NCI-H128 (cell line): ENCODE results near the gene RALBP1.

ENCODE experiments used
- DNase-seq: peaks from one replicate; lab custom pipeline; 2025; ENCODE audit not compliant: unreplicated experiment; lab: John Stamatoyannopoulos, UW

RALBP1 gene

DNA sequence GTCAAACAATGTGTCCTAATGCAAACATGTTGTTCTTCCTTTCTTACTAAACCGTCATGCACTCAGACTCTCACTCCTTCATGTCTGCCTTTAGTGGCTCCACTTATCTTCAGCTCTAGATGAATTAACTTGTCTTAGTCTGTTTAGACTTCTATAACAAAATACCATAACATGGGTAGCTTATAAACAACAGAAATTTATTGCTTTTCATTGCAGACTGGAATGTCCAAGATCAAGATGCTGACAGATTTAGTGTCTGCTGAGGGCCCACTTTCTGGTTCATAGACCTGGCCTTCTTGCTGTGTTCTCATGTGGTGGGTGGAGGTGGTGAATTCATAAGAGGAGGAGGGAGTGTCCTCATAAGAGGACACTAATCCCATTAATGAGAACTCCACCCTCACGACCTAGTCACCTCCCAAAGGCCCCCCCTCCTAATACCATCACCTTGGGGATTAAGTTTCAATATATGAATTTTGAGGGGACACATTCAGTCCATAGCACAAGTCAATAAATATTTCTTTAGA is 32.3 kb downstream of the RALBP1 start:
- no peak for DNase-seq

DNA sequence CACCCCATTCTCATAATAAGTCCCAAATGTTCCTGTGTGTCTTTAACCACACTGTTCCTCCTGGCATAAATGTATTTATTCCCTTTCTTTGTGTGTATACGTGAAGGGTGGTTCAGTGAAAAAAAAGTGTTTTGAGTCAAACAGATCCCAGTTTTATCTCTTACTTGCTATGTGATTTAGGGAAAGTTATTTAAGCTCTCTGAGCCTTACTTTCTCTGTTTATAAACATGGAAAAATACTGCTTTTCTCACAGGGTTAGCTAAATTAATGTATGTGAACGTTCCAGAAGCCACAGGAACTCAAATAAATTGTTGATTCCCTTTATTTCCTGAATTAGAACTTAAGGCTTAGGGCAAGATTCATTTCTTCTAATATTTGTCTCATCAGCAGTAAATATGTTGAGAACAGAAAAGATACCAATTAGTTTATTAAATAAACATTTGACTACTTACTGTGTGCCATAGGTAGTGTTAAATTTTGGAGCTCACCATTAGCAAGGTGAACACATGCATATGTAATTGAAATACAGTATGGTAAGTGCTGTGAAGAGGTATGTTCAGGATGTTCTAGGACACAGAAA is 33.2 kb downstream of the RALBP1 start:
- DNase-seq: no peak

DNA sequence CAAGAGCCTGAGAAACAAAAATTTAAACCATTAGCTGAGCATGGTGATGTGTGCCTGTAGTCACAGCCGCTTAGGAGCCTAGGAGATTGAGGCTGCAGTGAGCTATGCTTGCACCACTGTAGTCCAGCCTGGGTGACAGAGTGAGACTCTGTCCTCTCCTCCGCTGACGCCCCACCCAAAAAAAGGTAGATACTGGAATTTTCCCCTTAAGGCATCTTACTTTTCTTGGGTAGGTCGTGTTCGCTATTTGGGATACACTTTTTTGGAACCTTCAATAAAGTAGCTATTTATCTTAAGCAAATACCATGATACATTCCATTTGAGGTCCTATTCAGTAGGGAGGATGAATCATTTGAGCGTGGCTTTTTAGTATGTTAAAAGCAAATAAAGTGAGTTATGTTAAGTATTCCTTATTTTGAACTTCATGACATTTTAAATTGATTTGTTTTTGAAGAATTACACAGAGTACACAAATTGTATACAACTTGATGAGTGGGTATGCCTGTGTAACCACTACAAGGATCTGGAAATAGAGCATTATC is 38.7 kb downstream of the RALBP1 start:
- DNase-seq: no peak

DNA sequence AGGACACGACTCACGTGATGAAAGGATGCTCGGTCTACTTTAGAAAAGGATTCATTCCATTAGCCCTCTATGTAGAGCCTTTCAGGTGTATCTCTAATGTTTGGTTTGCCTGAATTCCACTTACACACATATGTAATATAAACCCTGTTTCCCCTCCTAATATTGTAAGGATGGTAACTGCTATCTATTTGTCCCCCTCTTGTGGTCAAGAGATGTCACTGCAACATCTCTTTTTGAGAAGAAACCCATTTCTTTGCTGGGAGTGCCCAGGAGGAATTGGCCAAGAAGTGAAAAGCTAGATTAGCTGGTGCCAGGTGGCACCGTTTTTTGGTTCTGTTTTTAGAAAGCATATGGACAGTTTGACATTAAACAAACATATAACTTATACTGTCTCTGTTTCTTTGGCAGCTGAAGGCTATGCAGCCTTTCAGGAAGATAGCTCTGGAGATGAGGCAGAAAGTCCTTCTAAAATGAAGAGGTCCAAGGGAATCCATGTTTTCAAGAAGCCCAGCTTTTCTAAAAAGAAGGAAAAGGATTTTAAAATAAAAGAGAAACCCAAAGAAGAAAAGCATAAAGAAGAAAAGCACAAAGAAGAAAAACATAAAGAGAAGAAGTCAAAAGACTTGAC is 41.2 kb downstream of the RALBP1 start:
- no peak for DNase-seq

DNA sequence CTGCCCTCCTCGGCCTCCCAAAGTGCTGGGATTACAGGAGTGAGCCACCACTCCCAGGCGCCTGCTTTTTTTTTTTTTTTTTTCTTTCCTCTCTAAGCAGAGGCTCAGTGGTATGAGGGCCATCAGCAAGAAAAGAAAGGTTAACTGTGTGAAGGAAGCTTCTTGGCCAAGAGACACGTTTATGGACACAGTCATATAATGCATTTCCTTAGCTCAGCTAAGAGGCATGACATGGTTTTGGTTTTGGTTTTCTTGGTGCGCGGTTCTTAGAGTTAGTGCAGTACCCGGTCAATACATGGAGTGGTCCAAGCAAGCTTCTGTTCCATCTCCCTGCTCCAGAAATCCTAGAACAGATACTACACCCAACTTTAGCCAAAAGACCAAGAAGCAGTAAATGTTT is 42.6 kb downstream of the RALBP1 start:
- DNase-seq: no peak

DNA sequence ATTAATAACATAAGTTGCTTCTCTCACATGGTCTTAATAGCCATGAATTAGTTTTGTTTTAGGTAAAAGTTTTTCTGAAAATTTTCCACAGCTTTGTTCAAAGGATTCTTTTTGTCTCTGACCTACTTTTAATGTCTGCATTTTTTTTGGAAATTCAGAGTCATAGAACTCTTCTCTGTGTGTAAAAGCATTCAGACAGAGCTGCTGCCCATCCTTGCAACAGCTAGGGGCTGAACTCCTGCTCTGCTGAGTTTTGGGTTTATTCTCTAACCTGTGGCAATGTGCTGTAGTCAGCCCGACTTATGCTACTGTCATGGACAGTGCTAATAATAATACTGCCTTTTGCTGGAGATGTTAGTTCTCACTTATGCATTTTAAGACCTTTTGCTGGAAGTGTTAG is 44.1 kb downstream of the RALBP1 start:
- no peak for DNase-seq

DNA sequence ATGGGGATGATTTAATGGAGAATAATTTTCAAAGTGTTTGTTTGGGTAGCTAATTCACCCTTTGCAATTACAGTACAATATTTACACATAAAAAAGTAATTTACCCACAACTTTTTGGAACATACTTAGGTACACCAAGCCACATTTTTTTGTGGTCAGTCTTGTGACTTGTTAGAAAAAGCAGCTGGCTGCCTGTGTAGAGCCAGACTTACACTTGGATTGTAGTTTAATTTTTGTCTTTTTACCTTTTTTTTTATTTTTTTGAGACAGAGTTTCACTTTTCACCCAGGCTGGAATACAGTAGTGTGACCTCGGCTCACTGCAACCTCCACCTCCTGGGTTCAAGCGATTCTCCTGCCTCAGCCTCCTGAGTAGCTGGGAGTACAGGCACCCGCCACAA is 45.4 kb downstream of the RALBP1 start:
- DNase-seq: no peak

DNA sequence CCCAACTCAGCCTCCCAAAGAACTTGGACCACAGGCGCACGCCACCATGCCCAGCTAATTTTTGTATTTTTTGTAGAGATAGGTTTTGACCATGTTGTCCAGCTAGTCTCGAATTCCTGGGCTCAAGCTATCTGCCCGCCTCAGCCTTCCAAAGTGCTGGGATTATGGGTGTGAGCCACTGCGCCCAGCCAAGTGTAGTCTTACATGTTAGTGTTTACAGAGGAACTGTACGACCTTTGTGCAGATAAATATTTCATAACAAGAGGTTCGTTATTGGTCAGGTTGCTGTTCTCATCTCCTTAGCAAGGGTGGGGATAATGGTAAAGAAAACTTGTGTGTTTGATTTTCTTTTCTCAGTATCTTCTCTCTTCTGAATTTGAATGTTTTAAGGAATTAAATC is 46.5 kb downstream of the RALBP1 start:
- no peak for DNase-seq

DNA sequence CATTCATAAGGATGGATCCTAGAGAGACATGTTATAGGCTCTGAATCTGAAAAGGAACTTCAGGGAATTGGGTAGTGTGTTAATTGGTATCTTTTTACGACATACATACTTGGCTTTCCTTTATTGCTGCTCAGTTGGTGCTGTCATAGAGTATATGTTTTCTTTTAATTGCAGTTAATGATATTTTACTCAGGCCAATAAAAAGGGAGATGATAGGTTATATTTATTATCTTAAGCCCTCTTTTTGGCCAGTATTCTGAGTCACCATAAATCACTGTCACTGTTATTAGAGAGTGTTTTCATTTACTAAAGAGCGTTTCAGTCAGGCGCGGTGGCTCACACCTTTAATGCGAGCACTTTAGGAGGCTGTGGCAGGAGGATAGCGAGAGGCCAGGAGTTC is 47.6 kb downstream of the RALBP1 start:
- no peak for DNase-seq

DNA sequence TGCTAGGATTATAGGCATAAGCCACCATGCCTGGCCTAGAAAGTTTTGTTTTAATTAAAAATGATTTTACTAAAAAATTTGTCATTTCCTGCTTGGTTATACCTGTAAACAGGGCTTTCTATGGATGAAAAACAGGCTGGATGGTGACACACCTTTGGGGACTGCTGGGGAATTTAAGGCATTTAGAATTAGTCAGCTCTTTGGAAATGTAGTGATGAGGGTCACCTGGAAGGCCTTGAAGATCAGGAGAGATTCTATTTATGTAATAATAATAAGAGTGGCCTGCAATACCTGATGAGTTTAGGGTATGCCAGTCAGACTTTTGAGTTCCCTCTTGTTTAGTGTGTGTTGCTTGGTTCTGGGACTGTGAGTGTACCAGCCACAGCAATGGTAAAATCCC is 51.1 kb downstream of the RALBP1 start:
- no peak for DNase-seq

DNA sequence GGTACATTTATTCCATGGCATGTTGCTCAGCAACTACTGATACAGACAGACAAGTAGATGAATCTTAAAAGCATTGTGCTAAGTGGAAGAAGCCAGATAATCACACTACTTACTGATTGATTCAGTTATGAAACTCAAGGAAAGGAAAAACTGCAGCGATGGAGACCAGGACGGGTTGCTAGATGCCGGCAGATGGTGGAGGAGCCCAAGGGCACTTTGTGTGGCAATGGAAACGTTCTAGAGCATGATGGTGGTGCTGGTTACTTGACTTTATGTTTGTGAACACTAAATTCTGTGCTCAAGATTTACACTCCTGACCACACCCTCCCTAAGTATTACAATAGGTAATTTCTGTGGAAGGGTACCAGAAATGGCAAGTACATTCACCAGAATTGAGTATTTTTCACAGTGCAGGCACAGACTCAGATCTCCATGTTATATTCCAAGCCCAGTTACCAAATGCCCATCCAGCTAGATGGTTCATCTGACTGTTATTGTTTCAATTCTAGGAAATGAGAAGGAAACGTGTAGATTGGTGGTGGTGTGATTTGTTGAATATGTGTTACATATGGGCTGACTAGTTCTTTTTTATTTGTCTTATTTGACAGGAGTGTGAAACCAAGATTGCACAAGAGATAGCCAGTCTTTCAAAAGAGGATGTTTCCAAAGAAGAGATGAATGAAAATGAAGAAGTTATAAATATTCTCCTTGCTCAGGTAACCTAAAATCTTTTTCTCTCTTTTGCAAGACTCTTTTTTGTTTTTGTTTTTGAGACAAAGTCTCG is 55.1 kb downstream of the RALBP1 start:
- no peak for DNase-seq

DNA sequence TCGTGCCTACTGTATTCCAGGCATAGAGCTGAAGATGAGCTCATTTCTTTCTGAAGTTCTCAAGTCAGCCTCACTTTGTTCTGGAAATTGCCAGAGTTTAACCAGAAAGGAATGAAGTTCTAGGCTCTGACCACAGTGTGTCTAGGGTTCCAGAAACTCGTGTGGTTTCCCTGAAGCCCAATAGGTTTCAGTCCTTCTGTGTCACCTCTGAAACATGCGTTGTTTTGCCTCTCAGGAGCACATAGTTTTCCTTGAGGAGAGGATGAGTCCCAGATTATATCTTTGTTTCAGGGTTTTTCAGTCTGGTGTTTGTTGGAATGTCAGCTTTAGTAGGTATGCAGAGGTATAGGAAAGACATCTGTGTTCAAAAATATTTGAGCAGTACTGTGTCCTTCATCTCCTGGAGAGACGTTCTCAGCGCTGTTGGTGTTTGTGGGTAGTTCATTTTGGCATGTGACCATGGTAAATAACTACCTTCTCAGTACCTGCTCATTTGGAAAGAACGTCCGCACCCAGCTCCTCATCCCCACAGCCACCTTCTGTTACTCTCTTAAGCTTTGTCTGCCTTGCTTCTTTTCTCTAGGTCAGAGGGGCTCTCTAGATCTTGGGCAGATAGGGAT is 56.6 kb downstream of the RALBP1 start:
- DNase-seq: no peak

DNA sequence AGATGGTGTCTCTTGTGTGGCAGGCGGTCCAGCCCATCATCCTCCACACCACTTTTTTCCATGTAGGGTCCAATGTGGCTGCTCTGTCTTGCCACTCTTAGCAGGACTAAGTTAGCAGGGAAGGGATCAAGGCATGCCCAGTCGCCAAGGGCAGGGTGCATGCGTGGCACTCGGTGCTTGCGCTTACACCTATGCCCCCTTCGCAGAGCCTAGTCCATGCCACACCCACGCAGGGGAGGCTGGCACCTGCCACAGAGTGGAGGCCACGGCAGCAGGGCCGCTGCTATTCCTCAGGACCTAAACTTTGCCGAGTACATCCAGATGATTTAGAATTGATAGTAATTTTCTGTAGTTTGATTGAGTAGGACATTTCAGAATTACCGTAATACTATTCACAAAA is 59.5 kb downstream of the RALBP1 start:
- no peak for DNase-seq

DNA sequence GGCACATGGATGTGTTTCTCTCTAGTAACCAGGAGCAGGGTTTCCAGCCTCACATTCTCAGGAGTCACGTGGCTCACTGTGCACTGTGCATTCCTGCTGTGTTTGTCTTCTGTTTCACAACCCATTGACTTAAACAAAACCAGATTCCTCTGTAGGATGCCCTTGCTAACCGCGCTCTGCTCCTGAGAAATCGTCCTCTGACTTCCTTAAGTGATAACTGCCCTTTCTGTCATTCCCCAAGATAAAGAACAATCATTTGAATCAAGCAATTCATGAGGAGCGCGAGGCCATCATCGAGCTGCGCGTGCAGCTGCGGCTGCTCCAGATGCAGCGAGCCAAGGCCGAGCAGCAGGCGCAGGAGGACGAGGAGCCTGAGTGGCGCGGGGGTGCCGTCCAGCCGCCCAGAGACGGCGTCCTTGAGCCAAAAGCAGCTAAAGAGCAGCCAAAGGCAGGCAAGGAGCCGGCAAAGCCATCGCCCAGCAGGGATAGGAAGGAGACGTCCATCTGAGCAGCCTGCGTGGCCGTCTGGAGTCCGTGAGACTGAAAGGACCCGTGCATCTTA is 60.2 kb downstream of the RALBP1 start:
- DNase-seq: no peak

DNA sequence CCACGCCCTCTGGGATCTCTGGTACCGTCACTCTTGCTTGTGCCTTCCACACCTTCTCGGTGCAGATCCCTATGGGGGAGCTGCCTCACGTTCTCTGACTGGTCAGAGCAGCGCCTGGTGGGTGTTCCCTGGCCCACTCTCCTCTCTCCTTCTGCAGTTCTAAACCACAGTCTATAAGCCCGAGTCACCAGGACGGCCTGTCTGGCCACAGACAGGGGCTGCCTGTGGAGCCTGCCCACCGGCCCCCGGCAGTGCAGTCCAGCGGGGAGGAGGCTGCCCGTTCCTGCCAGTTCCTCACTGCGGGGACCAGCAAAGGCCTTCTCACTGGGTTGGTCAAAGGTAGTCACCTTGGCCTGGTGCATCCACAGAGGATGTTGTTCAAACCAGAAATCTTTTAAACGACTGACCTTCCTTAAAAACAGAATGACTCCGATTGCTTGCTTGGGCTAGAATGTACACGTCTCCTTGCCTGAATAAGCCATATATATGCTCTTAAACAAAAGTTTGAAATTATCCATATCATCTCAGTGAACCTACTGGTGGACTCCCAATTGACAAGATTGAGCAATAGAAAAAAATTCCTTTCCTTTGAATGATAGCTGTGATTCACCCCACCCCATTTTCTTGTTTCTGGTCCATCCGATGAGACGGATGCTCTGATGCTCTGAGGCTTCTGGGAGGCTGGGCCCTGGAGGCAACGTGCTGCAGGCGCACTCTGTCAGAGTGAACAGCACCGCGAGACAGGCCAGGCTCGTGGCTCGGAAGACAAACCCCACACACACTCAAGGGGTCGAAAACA is 61.2 kb downstream of the RALBP1 start:
- no peak for DNase-seq

DNA sequence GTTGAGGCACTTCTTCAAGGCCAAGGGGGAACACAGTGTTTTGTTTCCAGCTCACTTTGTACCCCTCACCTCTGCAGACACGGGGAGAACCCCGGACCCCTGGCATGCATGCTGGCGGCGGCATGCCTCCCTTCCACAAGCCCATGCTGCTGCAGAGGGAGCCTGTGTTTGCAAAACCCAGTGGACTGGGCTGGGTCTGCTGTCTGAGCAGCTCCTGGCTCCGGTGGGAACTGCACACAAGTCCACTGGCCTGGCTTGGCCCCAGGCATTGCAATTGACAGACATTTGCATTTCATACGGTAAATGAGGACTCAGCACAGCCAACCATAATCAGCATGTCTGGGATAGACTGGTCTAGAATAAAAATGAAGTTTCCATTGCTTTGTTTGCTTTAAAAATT is 62.4 kb downstream of the RALBP1 start:
- no peak for DNase-seq

DNA sequence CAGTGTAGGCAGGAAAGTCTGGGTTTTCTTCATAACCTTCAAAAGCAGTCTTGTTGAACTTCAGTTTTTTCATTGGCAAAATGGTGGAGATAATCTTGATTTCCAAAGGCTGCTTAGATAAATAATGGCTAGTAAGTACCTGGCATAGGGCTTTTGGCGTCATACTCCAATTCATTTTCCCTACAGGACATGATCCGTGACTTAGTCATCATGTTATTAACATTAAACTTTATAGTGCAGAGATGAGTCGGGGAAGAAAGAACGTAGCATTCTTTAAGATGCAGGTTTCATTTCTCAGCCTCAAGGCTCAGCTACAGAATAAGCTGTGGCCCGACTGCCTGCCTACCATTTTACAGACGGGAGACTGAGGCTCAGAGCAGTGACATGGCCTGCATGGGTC is 64.0 kb downstream of the RALBP1 start:
- no peak for DNase-seq

DNA sequence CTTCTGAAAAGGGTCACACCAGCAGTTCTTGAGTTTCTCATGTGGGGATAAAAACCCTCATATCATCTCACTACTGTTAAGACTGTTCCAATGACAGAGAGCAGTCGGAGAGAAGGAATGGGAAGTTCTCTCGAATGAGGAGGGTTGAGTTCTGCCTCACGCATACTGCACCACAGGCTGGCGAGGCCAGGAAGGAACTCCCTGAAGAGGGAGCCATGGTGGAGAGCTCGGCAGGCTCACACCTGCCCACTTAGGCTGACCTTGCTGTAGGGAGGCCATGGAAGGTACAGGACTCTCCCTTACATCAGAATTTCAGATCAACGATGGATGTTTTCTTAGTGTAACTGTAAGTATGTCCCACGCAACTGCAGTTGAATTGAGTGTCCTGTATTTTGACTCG is 64.6 kb downstream of the RALBP1 start:
- DNase-seq: no peak

DNA sequence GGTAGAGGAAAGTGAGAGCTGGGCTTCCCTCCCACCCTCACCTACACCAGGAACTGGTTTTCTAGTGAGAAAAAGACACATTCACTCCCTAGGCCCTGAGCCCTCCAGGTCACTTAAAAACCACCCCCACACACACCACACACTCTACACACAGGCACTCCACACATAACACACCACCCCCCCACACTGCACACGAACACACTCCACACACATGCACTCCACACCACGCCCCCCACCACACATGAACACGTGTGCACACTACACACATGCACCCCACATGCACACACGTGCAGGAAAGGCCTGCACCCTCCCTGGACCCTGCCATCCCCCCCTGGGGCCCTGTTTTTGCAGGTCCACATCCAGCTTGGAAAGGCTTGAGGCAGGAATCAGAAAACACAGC is 67.6 kb downstream of the RALBP1 start:
- DNase-seq: no peak

DNA sequence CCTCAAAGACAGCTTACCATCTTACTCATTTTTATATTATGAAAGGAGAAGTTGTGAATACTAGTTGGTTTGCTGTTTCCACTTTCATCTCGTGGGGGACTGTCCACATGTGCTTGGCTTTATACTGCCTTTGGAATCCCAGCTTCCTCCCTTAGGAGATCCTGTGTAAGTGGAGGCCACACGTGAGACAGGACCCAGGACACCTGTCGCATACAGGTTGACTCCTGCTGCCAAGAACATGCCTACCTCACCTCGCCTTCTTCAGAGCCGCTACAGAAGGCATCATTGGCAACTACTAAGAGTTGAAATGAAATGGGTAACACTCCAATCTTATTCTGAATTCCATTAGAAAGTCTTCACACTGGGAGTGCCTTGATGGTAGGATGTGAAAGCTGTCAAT is 69.7 kb downstream of the RALBP1 start:
- DNase-seq: no peak

DNA sequence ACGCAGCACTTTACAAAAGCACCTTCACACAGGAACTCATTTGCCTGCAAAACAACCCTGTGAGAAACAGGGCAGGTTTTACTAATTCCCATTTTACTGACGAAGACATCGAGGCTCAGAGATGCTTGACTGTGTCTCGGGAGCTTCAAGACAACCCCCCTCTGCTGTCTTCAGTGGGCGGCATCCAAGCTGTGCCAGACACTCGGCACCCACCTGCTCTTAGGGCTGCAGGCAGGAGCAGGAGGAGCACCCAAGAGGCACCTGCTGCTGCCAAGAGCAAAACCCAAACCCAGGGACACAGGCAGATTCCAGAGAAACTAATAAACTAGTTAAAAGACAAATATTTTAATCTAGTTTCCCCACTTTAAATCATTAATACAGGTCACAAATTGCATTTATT is 71.2 kb downstream of the RALBP1 start:
- DNase-seq: no peak
